Cortex of kidney (tissue), 1 donor: ENCODE results near the gene PCDHB4.
"Not testable (repeated sequence)": the region's sequence is repeated elsewhere in the genome, so short reads cannot be mapped to it uniquely, and the experiment has no call there.

Source experiments
- DNase-seq: peaks from one replicate; lab custom pipeline; 2025; lab: John Stamatoyannopoulos, UW

The PCDHB4 gene

GRCh38 chr5:141150224-141150992 is 28.8 kb downstream of the PCDHB4 start:
- no peak for DNase-seq

GRCh38 chr5:141150993-141151325 is 29.3 kb downstream of the PCDHB4 start:
- no peak for DNase-seq

GRCh38 chr5:141151632-141152031 is 30.0 kb downstream of the PCDHB4 start:
- not testable (repeated sequence) for DNase-seq

- DNase-seq: not testable (repeated sequence)
These were observed 30.5 kb downstream of the PCDHB4 start for GRCh38 chr5:141152096-141152495.

- DNase-seq: no peak
These were observed 34.1 kb downstream of the PCDHB4 start for GRCh38 chr5:141155540-141156374.

- DNase-seq: not testable (repeated sequence)
These were observed 35.7 kb downstream of the PCDHB4 start for GRCh38 chr5:141157356-141157755.

GRCh38 chr5:141157901-141158300 is 36.3 kb downstream of the PCDHB4 start:
- DNase-seq: not testable (repeated sequence)

GRCh38 chr5:141172381-141173204 is 51.0 kb downstream of the PCDHB4 start, which contains the start of gene PCDHB7:
PCDHB7 (plus strand) TSS chr5:141172644; CDS start chr5:141172836, 192 bp downstream.
- no peak for DNase-seq

- DNase-seq: not testable (repeated sequence)
These were observed 52.9 kb downstream of the PCDHB4 start for GRCh38 chr5:141174291-141175104.
